Smooth muscle cell (in vitro differentiated cells): Measurements from ENCODE around the gene FAM241A. TPM values are rescaled to one million over a fixed set of nuclear protein-coding genes. Genes with fewer than 3 reads are reported as not detected.
"Not testable (repeated sequence)": the region's sequence is repeated elsewhere in the genome, so short reads cannot be mapped to it uniquely, and the experiment has no call there.

Experiments
- DNase-seq: peaks from one replicate; lab custom pipeline; 2025; ENCODE audit not compliant: unreplicated experiment; lab: John Stamatoyannopoulos, UW
- H2AFZ ChIP-seq: fragments of 200-600 bp; sonication (generic); 2 replicates; pipeline ENCODE4 v1.6.0; 2016; ENCODE audit warnings: antibody characterized with exemption, low read depth, mild to moderate bottlenecking
- H3F3A ChIP-seq: fragments of 200-600 bp; sonication (generic); 2 replicates; pipeline ENCODE4 v1.6.0; 2017; ENCODE audit warnings: antibody characterized with exemption, low read depth
- H3K27ac ChIP-seq: fragments of 200-600 bp; sonication (generic); 2 replicates; pipeline ENCODE4 v1.5.1; 2016; ENCODE audit warnings: low read depth, mild to moderate bottlenecking
- H3K27me3 ChIP-seq: fragments of 200-600 bp; sonication (generic); 2 replicates; pipeline ENCODE4 v1.6.1; 2016; ENCODE audit warnings: low read depth, mild to moderate bottlenecking
- H3K36me3 ChIP-seq: fragments of 200-600 bp; sonication (generic); 2 replicates; pipeline ENCODE4 v1.5.1; 2016; ENCODE audit warnings: low read depth
- H3K4me1 ChIP-seq: fragments of 200-600 bp; sonication (generic); 2 replicates; pipeline ENCODE4 v1.5.1; 2016; ENCODE audit warnings: low read depth
- H3K4me2 ChIP-seq: fragments of 200-600 bp; sonication (generic); 2 replicates; pipeline ENCODE4 v1.6.0; 2016; ENCODE audit warnings: mild to moderate bottlenecking
- H3K4me3 ChIP-seq: fragments of 200-600 bp; sonication (generic); 2 replicates; pipeline ENCODE4 v1.5.1; 2016; ENCODE audit warnings: mild to moderate bottlenecking
- H3K79me2 ChIP-seq: fragments of 200-600 bp; sonication (generic); 2 replicates; pipeline ENCODE4 v1.6.0; 2016; ENCODE audit warnings: low read depth, mild to moderate bottlenecking
- H3K9ac ChIP-seq: fragments of 200-600 bp; sonication (generic); 2 replicates; pipeline ENCODE4 v1.6.0; 2016; ENCODE audit warnings: low read depth
- H3K9me3 ChIP-seq: fragments of 200-600 bp; sonication (generic); replicated peaks from 2 replicates; pipeline ENCODE4 v1.5.1; 2016; ENCODE audit warnings: low read depth
- H4K20me1 ChIP-seq: fragments of 200-600 bp; sonication (generic); 2 replicates; pipeline ENCODE4 v1.6.0; 2016; ENCODE audit warnings: low read depth
- CTCF ChIP-seq: fragments of 200-600 bp; sonication (generic); IDR thresholded peaks from 2 replicates; pipeline ENCODE4 v1.5.1; 2017; ENCODE audit warnings: borderline replicate concordance, mild to moderate bottlenecking, antibody characterized with exemption; ENCODE audit not compliant: insufficient read depth, poor library complexity, severe bottlenecking
- WGBS: methylation state at CpG from one replicate; pipeline ENCODE4 v1.1.7; 2016; ENCODE audit warnings: low lambda C conversion rate; 5-methylcytosine and 5-hydroxymethylcytosine counted together
- polyA plus RNA-seq: library from polyadenylated mRNA; unstranded; fragments of >200 nt; fragmentation: Nextera tagmentation; extraction: Ambion mirVana; gene quantifications from 2 replicates; pipeline ENCODE4 v1.2.1, GENCODE V29; 2016
- total RNA-seq: library from RNA; depleted of rRNA; stranded (reverse); fragments of >200 nt; gene quantifications from 2 replicates; pipeline ENCODE4 v1.2.3, GENCODE V29; 2014

Gene FAM241A
- total and polyA plus RNA-seq, 2 experiments from 2014 or later: 0.19 to 0.27 TPM

GRCh38 chr4:112173593-112174558 is 28.6 kb downstream of the FAM241A start:
- TF ChIP-seq CTCF: no peak
- WGBS: 63% methylated on average over 8 of the region's 8 CpGs
- no peaks in the 10 kb centered on the region for H3F3A ChIP-seq
- no peaks in the 10 kb centered on the region for H3K36me3 ChIP-seq
- H3K4me1 ChIP-seq: peaks cover 3% of the 10 kb centered on the region
- H4K20me1 ChIP-seq: no peaks in the 10 kb centered on the region
- no peak for DNase-seq
- H3K4me2 ChIP-seq: no peak overlapping the region
- peak overlapping the region; percentile 35 for H3K27ac ChIP-seq
- no peak overlapping the region for H3K9ac ChIP-seq
- H3K27me3 ChIP-seq: no peaks in the 10 kb centered on the region
- no peak overlapping the region for H3K4me3 ChIP-seq
- no peaks in the 10 kb centered on the region for H3K9me3 ChIP-seq
- no peaks in the 10 kb centered on the region for H3K79me2 ChIP-seq
- no peak overlapping the region for H2AFZ ChIP-seq

GRCh38 chr4:112175840-112176239 is 30.6 kb downstream of the FAM241A start:
- Histone ChIP-seq H3K27ac (no peak overlapping the region), H3K79me2 (no peaks in the 10 kb centered on the region), H3K9ac (no peak overlapping the region), H2AFZ (no peak overlapping the region), H3K27me3 (no peaks in the 10 kb centered on the region), H3K4me2 (no peak overlapping the region), H3K9me3 (no peaks in the 10 kb centered on the region), H3K4me3 (no peak overlapping the region), H4K20me1 (no peaks in the 10 kb centered on the region), H3K4me1 (no peaks in the 10 kb centered on the region), H3F3A (no peaks in the 10 kb centered on the region), H3K36me3 (no peaks in the 10 kb centered on the region)
- WGBS: 85% methylated on average over 4 of the region's 4 CpGs
- TF ChIP-seq CTCF: no peak
- DNase-seq: no peak

- DNase-seq: no peak
- H3K36me3 ChIP-seq: no peaks in the 10 kb centered on the region
- 91% methylated on average over 2 of the region's 2 CpGs for WGBS
- H2AFZ ChIP-seq: no peak overlapping the region
- H3K9me3 ChIP-seq: no peaks in the 10 kb centered on the region
- H3K4me3 ChIP-seq: no peak overlapping the region
- H3K79me2 ChIP-seq: no peaks in the 10 kb centered on the region
- no peaks in the 10 kb centered on the region for H4K20me1 ChIP-seq
- H3K27me3 ChIP-seq: no peaks in the 10 kb centered on the region
- H3F3A ChIP-seq: no peaks in the 10 kb centered on the region
- H3K4me1 ChIP-seq: no peaks in the 10 kb centered on the region
- no peak overlapping the region for H3K4me2 ChIP-seq
- no peak overlapping the region for H3K27ac ChIP-seq
- H3K9ac ChIP-seq: no peak overlapping the region
- TF ChIP-seq CTCF: no peak
These were observed 31.3 kb downstream of the FAM241A start for GRCh38 chr4:112176596-112176995.

- not testable (repeated sequence) for H3K27ac ChIP-seq, H3K4me2 ChIP-seq, H3K4me3 ChIP-seq, H3K27me3 ChIP-seq, H3F3A ChIP-seq, H3K79me2 ChIP-seq, H3K36me3 ChIP-seq, DNase-seq, H3K9me3 ChIP-seq, H3K9ac ChIP-seq, H3K4me1 ChIP-seq, H4K20me1 ChIP-seq, H2AFZ ChIP-seq
- 94% methylated on average over 3 of the region's 3 CpGs for WGBS
These were observed 33.5 kb downstream of the FAM241A start for GRCh38 chr4:112178741-112179140.
